ENCODE data around the gene TNFSF4.

The TNFSF4 gene

GRCh38 chr1:173210716-173211231, 3.6 kb upstream of the TNFSF4 start:
- DNase-seq (ENCODE audit: low read depth): no peak

- no peak for DNase-seq (ENCODE audit: low read depth)
Observed at GRCh38 chr1:173210283-173210682, 3.2 kb upstream of the TNFSF4 start.

GRCh38 chr1:173208868-173209267, 1.7 kb upstream of the TNFSF4 start:
- DNase-seq (ENCODE audit: low read depth): no peak

GRCh38 chr1:173208146-173208545, 1.0 kb upstream of the TNFSF4 start:
- no peak for DNase-seq (ENCODE audit: low read depth)

- peak; percentile 80 for DNase-seq (ENCODE audit: low read depth)
Observed at GRCh38 chr1:173205146-173206051, 1.7 kb downstream of the TNFSF4 start.

- DNase-seq (ENCODE audit: low read depth): no peak
Observed at GRCh38 chr1:173204693-173205092, 2.4 kb downstream of the TNFSF4 start.

- DNase-seq (ENCODE audit: low read depth): peak; percentile 93
Observed at GRCh38 chr1:173202424-173203145, 4.5 kb downstream of the TNFSF4 start.

GRCh38 chr1:173201969-173202368, 5.2 kb downstream of the TNFSF4 start:
- DNase-seq (ENCODE audit: low read depth): no peak

GRCh38 chr1:173195596-173196088, 11.5 kb downstream of the TNFSF4 start:
- no peak for DNase-seq (ENCODE audit: low read depth)

GRCh38 chr1:173193639-173194038, 13.5 kb downstream of the TNFSF4 start:
- peak; percentile 87 for DNase-seq (ENCODE audit: low read depth)

GRCh38 chr1:173191011-173191705, 16.0 kb downstream of the TNFSF4 start:
- DNase-seq (ENCODE audit: low read depth): no peak

GRCh38 chr1:173190101-173190936, 16.8 kb downstream of the TNFSF4 start:
- no peak for DNase-seq (ENCODE audit: low read depth)

GRCh38 chr1:173187671-173188237, 19.4 kb downstream of the TNFSF4 start:
- DNase-seq (ENCODE audit: low read depth): no peak

- DNase-seq (ENCODE audit: low read depth): no peak
Observed at GRCh38 chr1:173181791-173182190, 25.3 kb downstream of the TNFSF4 start.

GRCh38 chr1:173176246-173176645, 30.9 kb downstream of the TNFSF4 start:
- DNase-seq (ENCODE audit: low read depth): no peak

- DNase-seq (ENCODE audit: low read depth): no peak
Observed at GRCh38 chr1:173175514-173176145, 31.5 kb downstream of the TNFSF4 start.

GRCh38 chr1:173173388-173173787, 33.7 kb downstream of the TNFSF4 start:
- no peak for DNase-seq (ENCODE audit: low read depth)

GRCh38 chr1:173171152-173171551, 36.0 kb downstream of the TNFSF4 start:
- no peak for DNase-seq (ENCODE audit: low read depth)

- no peak for DNase-seq (ENCODE audit: low read depth)
Observed at GRCh38 chr1:173168941-173169340, 38.2 kb downstream of the TNFSF4 start.

- DNase-seq (ENCODE audit: low read depth): no peak
Observed at GRCh38 chr1:173164686-173165085, 42.4 kb downstream of the TNFSF4 start.
